ENCODE data around the gene HIGD1C.
"Not testable (repeated sequence)": the region's sequence is repeated elsewhere in the genome, so short reads cannot be mapped to it uniquely, and the experiment has no call there.

HIGD1C gene

DNA sequence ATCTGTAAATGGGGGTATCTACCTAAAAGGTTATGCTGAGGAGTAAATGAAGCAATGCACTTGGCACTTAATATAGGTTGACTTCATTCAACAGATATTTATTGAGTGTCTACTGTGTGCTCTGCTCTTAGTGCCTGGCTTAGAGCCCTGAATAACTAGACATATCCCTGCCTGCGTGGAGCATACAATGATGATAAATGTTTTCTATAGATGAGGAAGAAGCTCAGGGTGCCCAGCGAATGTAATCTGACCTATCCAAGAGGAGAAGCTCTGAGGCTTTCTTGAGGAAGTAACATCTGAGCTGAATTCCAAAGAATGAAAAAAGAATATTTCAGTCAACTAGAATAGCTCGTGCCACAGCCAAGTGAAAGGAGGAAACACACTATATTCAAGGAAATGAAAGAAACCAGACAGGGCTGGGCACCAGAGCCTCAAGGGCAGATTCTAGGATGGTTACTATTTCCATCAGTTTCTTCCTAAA is 17.9 kb upstream of the HIGD1C start:
- no peak for DNase-seq

DNA sequence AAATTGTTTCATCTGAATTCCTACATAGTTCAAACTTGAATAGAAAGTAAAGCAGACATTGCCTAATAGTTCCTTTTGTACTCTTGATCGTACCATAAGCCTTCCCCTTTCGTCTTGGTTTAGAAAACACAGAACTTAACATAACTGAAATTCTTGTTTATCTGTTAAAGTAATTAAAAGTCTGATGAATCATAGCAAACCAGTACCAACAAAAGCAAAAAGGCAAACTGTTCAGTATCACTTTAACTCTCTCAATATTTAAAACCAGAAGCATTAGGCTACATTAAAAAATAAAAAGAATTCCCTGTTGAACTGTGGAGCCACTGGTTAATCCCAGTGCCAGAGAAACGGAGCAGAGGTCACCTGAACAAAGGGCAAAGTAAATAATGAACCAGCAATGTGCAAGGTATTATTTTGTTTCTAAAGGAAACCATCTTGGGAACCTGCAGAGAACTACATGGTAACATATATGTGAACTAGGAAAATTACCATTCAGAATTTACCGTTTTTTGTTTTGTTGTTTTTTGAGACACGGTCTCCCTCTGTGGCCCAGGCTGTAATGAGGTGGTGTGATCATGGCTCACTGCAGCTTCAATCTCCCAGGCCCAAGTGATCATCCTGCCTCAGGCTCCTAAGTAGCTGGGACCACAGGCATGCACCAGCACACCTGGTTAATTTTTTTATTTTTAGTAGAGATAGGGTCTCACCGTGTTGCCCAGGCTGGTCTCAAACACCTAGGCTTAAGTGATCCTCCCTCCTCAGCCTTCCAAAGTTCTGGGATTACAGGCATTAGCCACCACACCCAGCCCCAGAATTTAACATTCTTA is 17.1 kb upstream of the HIGD1C start:
- DNase-seq: no peak

DNA sequence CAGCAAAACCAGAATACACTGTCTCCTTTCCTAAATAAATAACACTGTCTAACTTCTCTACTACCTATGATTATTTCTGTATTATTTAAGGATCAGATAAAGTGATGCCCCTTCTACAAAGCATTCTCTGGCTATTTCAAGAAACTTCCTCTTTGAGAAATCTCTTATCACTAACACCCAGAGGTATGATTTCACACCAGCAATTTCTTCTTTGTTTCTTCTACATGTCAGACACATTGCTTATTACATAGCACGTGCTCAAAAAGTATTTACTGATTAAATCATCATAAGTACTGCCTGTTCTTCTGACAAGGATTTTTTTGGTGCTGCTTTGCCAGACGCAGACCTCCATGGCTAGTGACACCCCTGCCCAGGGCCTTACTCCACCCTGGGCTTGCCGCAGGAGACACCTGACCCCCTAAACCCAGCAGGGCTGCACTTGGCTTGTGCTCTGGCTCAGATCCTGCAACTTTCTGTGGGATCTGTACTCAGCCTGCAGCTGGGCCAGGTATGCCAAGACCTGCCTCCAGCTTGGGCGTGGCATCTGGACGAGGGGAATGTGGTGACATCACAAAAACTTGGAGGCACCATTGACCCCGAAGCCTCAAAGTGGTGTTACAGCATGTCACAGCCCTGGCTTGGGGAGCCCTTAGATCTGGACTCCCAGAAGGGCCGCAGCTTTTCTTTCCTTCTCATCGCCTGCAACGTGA is 15.4 kb upstream of the HIGD1C start:
- DNase-seq: no peak

DNA sequence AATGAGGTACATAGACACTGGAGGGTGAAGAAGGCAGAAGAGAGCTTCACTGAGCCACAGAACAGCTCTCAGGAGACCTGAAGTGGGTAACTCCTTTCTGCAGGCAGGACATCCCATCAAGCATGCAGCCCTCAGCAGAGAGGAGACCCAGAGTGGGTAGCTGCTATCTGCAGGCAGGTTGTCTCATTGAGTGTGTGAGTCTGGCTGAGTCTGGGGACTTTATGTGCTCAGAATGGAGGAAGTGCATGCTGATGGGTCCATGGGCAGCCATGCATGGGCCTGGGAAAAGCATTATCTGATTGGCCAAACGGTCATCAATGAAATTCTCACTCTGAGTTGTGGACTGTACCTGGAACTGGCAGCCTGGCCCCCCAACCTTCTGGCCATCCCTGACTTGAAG is 14.7 kb upstream of the HIGD1C start:
- no peak for DNase-seq

DNA sequence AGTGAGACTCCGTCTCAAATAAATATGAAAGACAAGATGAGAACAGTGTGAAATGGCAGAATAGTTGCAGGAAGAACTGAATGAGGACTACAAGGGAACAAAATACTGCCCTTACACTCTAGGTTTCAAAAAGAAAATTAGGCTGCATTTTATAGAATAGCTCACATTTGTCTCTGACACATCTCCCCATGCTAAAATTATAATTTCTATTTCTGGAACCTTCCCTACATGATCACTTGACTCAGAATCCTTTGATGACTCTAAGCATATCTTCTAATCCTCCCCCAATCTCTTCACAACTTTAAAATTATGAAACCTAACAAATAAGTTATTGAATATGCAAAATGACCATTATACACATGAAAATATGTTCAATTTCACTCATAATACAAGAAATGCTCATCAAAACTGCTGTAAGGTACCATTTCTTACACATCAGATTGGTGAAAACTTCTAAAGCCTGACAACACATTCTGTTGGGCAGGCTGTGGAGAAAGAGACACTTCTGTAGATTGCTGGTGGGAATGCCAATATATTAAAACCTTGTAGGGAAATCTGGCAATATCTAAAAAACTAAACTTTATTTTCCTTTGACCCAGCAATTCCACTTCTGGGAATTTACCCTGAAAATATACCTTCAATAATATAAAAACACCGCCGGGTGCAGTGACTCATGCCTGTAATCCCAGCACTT is 4.3 kb upstream of the HIGD1C start:
- DNase-seq: no peak

DNA sequence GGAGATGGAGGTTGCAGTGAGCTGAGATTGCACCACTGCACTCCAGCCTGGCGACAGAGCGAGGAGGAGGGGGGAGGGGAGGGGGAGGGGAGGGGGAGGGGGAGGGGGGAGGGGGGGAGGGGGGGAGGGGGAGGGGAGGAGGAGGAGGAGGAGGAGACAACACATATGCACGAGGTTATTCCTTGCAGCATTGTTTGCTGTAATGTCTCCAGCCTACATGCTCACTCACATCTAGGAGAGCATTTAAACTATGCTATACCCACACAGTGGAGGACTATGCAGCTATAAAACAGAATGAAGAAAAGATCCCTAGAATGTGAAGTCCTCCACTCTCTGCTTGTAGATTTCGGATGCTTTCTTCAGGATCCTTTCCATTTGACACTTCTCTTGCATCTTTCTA is 3.5 kb upstream of the HIGD1C start:
- no peak for DNase-seq

DNA sequence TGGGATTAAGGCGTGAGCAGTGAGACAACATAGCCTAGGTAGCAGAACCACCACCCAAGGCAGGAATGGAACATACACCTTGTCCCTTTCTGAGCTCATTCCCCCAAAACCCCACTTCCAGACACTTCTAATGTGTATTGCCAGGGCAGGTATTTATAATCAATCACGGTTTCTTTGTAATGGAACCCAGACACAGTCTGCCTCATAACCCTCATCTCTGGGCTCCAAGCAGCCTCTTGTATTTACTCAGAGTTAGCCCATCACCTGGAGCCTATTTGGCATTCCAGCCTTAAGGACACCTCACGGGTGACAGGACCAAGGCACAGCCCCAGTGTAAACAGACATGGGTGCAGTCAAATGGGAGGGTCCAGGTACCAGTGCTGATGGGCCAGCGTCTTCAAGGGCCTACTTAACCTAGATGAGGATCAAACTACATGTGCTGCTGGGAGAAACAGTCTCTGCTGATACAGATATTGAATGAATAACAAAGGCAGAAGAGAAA is 2.5 kb upstream of the HIGD1C start:
- no peak for DNase-seq

DNA sequence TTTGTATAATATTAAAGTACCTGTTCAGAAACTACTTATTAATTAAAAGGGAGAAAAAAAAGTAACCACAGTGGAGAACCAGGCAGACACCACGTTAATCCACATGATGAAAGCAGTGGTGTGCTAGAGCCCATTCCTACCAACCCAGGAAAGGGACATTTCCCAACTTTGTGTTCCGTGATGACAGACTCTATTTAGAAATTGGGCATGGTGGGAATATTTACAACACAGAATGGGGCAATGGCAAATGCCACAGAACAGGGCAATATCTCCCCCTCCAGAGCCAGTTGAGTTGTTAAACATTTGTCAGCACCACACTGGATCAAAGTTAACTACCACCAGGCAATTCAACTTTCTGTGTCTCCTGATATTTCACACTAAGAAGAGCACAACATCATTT is 1.2 kb upstream of the HIGD1C start:
- no peak for DNase-seq

DNA sequence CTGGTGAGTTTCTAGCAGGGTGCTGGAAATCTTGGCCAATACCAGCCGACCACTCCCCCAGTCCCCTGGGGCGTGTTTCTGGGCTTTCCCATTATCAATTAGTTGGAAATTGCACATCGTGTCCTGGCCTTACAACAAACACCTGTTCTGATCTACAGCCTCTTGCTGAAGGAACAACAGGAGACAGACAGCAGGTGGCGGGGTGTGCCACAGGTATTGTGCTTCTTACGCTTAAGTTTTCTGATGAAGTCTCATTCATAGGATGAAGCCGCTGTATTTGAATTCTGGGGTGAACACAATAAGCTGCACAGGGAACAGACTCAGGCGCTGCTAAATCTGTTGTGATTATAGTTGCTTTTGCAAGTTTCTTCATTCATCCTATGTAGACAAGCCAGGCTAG is 703 bp downstream of the HIGD1C start:
- DNase-seq: no peak

DNA sequence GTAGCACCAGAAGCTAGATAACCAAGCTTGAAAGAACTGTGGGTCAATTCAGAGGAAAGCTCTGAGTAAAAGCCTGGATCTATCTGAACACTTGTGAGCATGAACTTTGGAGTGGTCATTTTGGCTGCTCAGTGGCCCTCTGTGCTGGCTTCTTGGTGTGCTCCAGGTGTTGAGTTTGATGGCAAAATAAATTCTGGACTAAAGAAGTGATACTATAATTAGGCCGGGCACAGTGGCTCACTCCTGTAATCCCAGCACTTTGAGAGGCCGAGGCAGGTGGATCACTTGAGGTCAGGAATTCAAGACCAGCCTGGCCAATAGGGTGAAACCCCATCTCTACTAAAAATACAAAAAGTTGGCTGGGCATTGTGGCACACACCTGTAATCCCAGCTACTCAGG is 2.4 kb downstream of the HIGD1C start:
- not testable (repeated sequence) for DNase-seq

DNA sequence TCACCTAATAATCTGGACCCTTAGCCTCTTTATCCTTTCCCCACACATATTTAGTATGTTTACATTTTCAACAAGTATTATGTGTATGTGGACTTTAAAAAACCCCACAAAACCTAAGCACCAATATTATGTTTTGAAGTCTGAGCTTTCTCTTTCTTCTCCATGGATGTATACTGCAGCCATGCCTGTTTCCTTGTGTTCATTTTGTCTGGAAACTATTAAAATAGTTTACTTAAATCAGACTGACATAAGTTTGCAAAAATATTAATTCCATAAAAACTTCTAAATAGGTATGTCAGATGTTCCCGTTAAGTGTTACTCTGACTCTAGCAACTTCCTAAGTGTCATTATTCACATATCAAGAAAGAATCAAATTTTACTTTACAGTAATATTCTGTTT is 2.9 kb downstream of the HIGD1C start:
- no peak for DNase-seq

DNA sequence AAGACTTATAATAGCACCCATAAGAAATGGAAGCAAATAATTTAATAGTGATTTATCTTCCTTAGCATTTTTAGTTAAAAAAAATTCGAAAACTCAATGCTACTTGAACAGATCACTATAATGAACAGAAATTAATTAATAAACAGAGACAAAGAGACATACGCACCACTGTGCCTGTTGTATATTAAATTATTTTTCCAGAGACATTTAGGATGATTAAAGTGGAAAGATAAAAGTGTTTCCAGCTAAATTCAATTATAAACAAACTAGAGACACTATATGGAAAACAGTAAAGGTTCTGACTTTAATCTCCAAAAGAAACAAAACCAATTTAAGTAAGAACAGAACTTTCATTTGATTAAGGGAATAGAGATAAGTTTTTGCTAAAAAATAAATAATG is 3.4 kb downstream of the HIGD1C start:
- no peak for DNase-seq

DNA sequence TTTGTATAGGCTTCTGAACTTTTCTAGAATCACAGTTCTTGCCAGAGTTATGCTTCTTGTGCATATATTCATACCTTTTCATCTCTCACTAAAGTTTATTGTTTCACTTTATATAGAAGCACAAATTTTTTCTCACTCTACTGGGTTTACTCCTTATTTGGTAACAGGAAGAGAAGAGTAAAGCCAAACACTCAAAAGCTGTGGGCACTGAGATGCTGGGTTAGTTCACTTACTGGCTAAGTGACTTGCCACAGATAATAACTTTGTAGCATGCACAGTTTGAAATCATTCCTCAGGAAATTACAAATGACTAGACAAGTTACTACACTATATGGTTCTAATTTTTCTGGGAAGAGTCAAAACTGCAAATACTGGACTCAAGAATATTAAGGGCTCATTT is 7.8 kb downstream of the HIGD1C start:
- DNase-seq: no peak

DNA sequence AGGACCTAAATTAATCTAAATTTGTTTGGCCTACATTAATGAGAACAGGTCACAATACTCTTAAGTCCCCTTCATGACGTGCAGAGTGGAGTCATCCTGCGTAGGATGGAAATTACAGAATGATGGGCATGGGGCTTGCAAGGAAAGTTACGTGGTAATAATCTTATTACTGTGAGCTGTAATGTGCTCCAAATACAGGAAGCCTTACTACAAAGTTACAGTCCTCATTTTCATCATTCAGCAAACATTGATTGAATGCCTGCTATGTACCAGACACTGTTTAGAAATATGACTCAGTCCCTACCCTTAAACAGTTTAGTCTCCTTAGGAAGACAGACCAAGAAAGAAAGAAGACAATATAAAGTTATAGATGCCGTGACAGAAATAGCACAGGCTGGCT is 9.4 kb downstream of the HIGD1C start:
- DNase-seq: no peak

DNA sequence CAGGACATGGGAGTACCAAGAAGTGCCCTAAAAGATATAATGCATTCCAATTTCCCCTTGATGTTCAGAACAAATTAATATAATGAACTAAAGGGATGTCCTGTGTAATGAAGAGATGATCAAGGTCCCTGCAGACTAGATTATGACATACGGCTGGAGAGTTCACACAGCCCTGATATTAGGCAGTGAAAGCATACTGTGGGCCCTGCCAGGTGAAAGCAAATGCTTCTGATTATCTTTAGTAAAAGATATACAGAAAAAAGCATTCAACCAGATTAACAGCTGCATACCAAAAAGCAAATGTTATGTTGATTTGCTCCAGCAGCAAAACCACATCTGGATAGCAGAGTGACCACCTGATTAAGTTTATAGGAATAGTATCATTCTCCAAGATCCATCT is 12.1 kb downstream of the HIGD1C start:
- no peak for DNase-seq

DNA sequence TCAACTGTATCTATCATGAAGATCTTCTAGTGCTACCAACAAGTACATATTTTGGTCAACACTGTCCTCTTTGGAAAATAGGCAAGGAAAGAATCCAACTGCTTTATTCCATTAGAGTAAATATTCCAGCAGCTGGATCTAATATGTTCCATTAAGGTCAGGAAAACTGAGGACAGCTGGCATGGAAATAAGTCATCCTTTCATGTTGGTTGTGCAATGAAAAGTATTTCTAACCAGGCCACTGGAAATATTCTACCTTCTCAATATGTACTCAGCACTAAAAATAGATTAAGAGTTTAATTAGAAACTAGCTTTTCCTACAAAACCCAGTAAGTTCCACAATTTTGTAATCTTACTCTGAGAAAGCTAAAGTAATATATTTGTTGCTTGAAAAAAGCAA is 19.6 kb downstream of the HIGD1C start:
- no peak for DNase-seq

DNA sequence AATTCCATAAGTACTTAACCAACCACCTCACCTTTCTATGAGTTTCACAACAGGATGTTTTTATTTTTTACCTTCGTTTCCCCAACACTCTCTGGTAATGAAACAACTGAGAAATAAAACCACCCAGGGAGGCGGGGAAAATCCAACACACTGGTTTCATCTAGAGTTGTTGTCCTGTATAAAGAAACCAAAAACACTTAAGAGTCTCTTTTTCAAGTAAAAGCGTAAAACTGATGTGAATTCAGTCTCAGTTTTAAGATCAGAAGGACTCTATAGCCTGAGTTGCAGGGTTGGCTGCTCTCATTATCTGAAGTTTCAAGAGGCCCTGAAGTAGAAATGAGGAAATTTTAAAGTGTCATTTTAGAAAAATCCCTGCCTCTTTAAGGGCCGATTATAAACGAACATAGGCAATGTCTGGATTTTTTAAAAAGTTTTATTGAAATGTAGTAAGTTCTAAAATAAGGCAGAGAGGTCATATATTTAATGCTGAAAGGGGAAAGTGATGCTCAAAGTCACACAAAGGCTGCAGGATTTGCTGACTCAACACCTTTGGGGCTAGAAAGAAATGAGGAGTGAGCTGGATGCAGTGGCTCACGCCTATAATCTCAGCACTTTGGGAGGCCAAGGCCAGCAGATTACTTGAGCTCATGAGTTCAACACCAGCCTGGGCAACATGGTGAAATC is 27.2 kb downstream of the HIGD1C start:
- DNase-seq: peak; percentile 50

DNA sequence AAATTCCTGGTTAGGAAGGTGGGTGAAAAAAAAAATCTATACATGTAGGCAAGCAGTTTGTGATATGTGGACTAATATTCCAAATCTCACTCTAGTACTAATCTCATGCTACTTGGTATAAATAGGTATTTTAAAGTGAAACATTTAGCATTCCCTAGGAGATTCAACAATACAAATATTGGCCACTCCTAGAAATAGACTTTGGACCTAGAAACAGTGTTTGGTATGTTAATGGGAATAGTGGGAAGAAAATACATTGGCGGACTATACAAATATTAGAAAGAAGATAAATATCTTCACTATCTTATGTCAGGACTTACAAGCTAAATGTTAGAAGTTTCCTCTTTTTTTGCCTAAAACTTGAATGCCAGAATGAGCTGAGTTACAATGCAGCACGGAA is 28.2 kb downstream of the HIGD1C start:
- DNase-seq: no peak

DNA sequence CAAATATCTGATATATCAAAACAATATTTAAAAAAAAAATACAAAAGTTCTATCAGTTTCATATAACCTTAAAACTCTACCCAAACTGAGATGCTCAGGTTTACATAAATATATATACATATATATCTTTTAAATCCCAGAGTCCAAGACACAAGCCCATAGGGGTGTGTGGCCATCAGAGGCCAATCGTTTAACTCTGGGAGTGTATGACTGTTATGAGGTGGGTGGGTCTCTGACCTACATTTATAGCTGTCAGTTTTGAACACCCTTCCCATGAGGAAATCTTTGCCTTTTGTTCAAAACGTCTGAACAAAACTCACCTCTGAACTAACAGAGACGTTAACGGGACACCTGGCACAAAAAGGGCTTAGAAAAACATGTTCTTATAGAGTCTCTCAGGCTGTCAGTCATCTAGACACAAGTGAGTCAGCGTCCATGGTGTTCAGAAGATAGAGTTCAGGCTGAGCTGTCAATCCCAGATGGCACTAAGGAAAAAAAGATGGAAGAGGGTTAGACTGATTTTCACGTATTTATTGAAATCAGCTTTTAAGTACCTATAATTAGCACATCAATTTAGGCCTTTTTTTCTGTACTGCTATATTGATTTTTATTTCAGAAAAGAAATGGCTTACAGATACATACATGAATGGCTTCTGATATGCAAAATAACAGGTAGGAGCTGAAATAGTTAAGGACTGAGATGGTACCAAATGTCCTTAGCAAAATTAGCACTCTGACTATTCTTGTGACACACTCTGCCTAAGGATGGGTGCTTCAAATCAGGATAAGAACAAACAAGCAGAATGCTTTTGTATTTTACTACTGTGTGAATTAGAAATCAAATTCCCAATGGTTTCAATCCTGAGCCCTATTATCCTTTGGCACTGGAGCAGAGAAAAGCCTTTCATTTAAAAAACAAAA is 29.2 kb downstream of the HIGD1C start:
- DNase-seq: no peak

DNA sequence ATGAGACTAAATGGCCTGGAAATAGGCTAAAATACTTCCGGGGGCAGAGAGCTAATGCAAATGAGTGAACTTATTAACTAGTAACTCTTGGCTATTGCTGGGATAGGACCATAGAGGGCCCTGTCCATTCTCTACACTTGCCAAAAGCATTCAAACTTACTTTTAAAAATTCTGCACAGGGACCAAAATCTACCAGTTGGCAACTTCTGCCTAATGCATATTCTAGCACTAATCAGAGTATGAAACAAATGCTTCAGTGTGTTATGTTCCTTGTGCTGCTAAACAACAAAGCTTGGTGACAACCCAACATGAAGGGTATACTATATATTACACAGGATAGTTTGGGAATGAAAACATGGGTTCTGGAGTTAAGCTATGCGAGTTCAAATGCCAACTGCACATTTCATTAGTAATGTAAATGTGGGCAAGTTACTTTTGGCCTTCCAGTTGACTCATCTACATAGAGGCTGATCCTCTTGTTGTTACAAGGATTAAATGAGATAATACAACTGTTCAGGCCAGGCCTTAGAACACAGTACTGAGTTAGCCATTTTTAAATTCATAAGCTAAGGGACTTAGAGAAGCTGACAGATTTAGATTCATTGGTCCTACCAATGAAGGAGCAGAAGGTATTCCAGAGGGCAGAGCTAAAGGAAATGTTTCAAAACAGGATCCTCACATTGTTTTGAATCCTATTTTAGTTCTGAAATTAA is 32.4 kb downstream of the HIGD1C start:
- no peak for DNase-seq

DNA sequence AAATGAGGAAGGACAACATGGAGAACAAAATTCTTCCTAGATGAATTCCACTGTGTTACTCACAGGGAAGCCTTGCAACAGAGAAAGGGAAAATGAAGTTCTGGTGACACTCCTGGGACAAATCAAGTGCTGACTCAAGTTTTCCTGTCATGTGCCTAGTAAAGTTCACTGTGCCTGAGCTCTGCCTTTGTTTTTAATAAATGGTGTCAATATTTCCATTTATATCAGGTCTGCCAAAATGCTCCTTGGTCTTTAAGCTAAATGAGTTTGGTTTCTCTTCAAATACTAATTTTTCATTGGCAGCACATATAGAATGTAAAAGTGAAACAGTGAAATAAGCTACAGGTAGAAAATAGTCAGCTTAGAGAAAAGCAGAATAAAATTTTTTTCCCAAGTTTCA is 33.0 kb downstream of the HIGD1C start:
- peak; percentile 8 for DNase-seq

Measured in stimulated activated CD4-positive, alpha-beta T cell treated with anti-CD3 and anti-CD28 coated beads, Interleukin-15, amount 100 ng/mL, for 24 hours (primary cell).